CD14-positive monocyte (primary cell): ENCODE measurements around the gene POLR2F. TPM values are rescaled to one million over a fixed set of nuclear protein-coding genes. Genes with fewer than 3 reads are reported as not detected.

Experiments used
- DNase-seq, 3 donors: peaks; one replicate each; pipeline ENCODE4 v3.0.0-alpha.2; 2011 to 2022
- H2AFZ ChIP-seq: 2 replicates; pipeline ENCODE4 v1.6.0; 2012; ENCODE audit warnings: mild to moderate bottlenecking, low read depth, low read length, inconsistent platforms; ENCODE audit not compliant: insufficient read depth, poor library complexity, severe bottlenecking
- H3K27ac ChIP-seq, 2 donors: 1 replicate in 1 of 2; 2 replicates in 1 of 2; pipeline ENCODE4 v1.5.1; 2012 to 2013; ENCODE audit warnings: low read length in 2 of 2, control low read depth in 1 of 2, inconsistent platforms in 1 of 2, low read depth in 1 of 2, mild to moderate bottlenecking in 1 of 2
- H3K27me3 ChIP-seq, 2 donors: one replicate each; pipeline versions ENCODE4 v1.6.0 to v1.6.1; 2011 to 2013; ENCODE audit warnings: low read length in 2 of 2; ENCODE audit not compliant: control insufficient read depth in 2 of 2, insufficient read depth in 2 of 2
- H3K36me3 ChIP-seq, 2 donors: replicated peaks in 1 of 2; 1 replicate in 1 of 2; 2 replicates in 1 of 2; pipeline versions ENCODE4 v1.5.1 to v1.6.1; 2012 to 2013; ENCODE audit warnings: low read length in 2 of 2, control low read depth in 1 of 2, inconsistent platforms in 1 of 2, mild to moderate bottlenecking in 1 of 2; ENCODE audit not compliant: insufficient read depth in 2 of 2, control insufficient read depth in 1 of 2
- H3K4me1 ChIP-seq, 2 donors: 1 replicate in 1 of 2; 2 replicates in 1 of 2; pipeline versions ENCODE4 v1.5.1 to v1.6.1; 2012 to 2013; ENCODE audit warnings: low read length in 2 of 2, control low read depth in 1 of 2, inconsistent platforms in 1 of 2, mild to moderate bottlenecking in 1 of 2, moderate library complexity in 1 of 2; ENCODE audit not compliant: insufficient read depth in 2 of 2, control insufficient read depth in 1 of 2
- H3K4me2 ChIP-seq: replicated peaks from 2 replicates; pipeline ENCODE3; 2012; ENCODE audit warnings: low read length, moderate library complexity, mild to moderate bottlenecking; ENCODE audit not compliant: poor library complexity, severe bottlenecking; ENCODE audit errors: extremely low read depth
- H3K4me3 ChIP-seq, 3 experiments: fragments of 200-600 bp in 1 of 3; sonication (generic) in 1 of 3; replicated peaks in 1 of 3; 1 replicate in 2 of 3; 2 replicates in 1 of 3; pipeline ENCODE4 v1.5.1; 2011 to 2013; ENCODE audit warnings: low read length in 3 of 3, mild to moderate bottlenecking in 3 of 3, control low read depth in 2 of 3, low read depth in 2 of 3, inconsistent platforms in 1 of 3, moderate library complexity in 1 of 3
- H3K79me2 ChIP-seq: 2 replicates; pipeline ENCODE4 v1.6.0; 2012; ENCODE audit warnings: mild to moderate bottlenecking, control low read depth, inconsistent platforms, low read length, moderate library complexity; ENCODE audit not compliant: insufficient read depth
- H3K9ac ChIP-seq: 2 replicates; pipeline ENCODE4 v1.6.0; 2017; ENCODE audit warnings: low read length, mild to moderate bottlenecking; ENCODE audit not compliant: insufficient read depth, poor library complexity, severe bottlenecking
- H3K9me3 ChIP-seq, 2 donors: replicated peaks in 1 of 2; 1 replicate in 1 of 2; 2 replicates in 1 of 2; pipeline versions ENCODE4 v1.5.1 to v1.6.1; 2012 to 2013; ENCODE audit warnings: low read length in 2 of 2, control low read depth in 1 of 2; ENCODE audit not compliant: control insufficient read depth in 1 of 2, insufficient read depth in 1 of 2
- H4K20me1 ChIP-seq: 2 replicates; pipeline ENCODE4 v1.6.0; 2012; ENCODE audit warnings: mild to moderate bottlenecking, low read length, control low read depth, moderate library complexity; ENCODE audit not compliant: insufficient read depth
- H3K27ac Mint-ChIP-seq, 7 donors: one replicate each; pipeline ENCODE4 v1.8.0; 2020; ENCODE audit warnings: mild to moderate bottlenecking in 7 of 7, mixed read lengths in 7 of 7, moderate library complexity in 6 of 7, inconsistent platforms in 2 of 7
- H3K27me3 Mint-ChIP-seq, 3 donors: one replicate each; pipeline ENCODE4 v1.8.0; 2021 to 2022; ENCODE audit warnings: low read depth in 3 of 3, mild to moderate bottlenecking in 3 of 3, mixed read lengths in 3 of 3, moderate library complexity in 3 of 3, inconsistent platforms in 1 of 3
- H3K36me3 Mint-ChIP-seq, 2 donors: one replicate each; pipeline ENCODE4 v1.8.0; 2020; ENCODE audit warnings: mixed read lengths in 2 of 2, inconsistent platforms in 1 of 2, mild to moderate bottlenecking in 1 of 2
- H3K4me1 Mint-ChIP-seq: one replicate; pipeline ENCODE4 v1.8.0; 2020; ENCODE audit warnings: mild to moderate bottlenecking, mixed read lengths
- H3K4me3 Mint-ChIP-seq, 2 donors: one replicate each; pipeline ENCODE4 v1.8.0; 2020; ENCODE audit warnings: mild to moderate bottlenecking in 2 of 2, mixed read lengths in 2 of 2, moderate library complexity in 1 of 2
- H3K9me3 Mint-ChIP-seq, 7 donors: one replicate each; pipeline ENCODE4 v1.8.0; 2020 to 2022; ENCODE audit warnings: mixed read lengths in 7 of 7, mild to moderate bottlenecking in 6 of 7, moderate library complexity in 6 of 7, inconsistent platforms in 2 of 7
- CTCF ChIP-seq: fragments of 200-600 bp; IDR thresholded peaks from one replicate; pipeline ENCODE4 v1.8.0; 2022; ENCODE audit warnings: antibody characterized with exemption, mild to moderate bottlenecking
- WGBS: methylation state at CpG from one replicate; pipeline ENCODE4 v1.1.5; 2013; ENCODE audit warnings: missing lambda C conversion rate; ENCODE audit not compliant: insufficient coverage; 5-methylcytosine and 5-hydroxymethylcytosine counted together
- intact Hi-C, 2 donors: fragments of 100-400 bp; cut with micrococcal nuclease; formaldehyde crosslinking; loops; one replicate each; pipeline versions ENCODE4 v1.15.0 to v1.15.1; 2023
- polyA plus RNA-seq, 3 donors: library from polyadenylated mRNA; depleted of rRNA in 1 of 3; unstranded in 2 of 3; stranded (reverse) in 1 of 3; fragments of 300-500 nt in 2 of 3; fragments of >200 nt in 1 of 3; fragmentation: Illumina TruSeq in 2 of 3; gene quantifications; 1 replicate in 2 of 3; 2 replicates in 1 of 3; pipeline ENCODE4 v1.2.3, GENCODE V29; 2012 to 2021

POLR2F gene
- polyA plus RNA-seq, 3 donors = 45.4 to 182 (median 143) TPM

GRCh38 chr22:37991731-37992442 is 38.4 kb downstream of the POLR2F start:
- H3K36me3 ChIP-seq = no peaks in the 10 kb centered on the region
- H3K4me3 ChIP-seq = no peak overlapping the region
- no peaks in the 10 kb centered on the region for H3K79me2 ChIP-seq
- Mint-ChIP-seq H3K4me3 (no peak overlapping the region), H3K9me3 (no peaks in the 10 kb centered on the region), H3K36me3 (no peaks in the 10 kb centered on the region), H3K27ac (no peak overlapping the region), H3K4me1 (peaks cover 7% of the 10 kb centered on the region), H3K27me3 (peaks cover 0 to 5% (median 2%) of the 10 kb centered on the region in 3 donors)
- H4K20me1 ChIP-seq = no peaks in the 10 kb centered on the region
- no peaks in the 10 kb centered on the region for H3K4me1 ChIP-seq
- H3K9ac ChIP-seq = no peak overlapping the region
- no peaks in the 10 kb centered on the region for H3K27me3 ChIP-seq
- TF ChIP-seq CTCF = no peak
- H3K9me3 ChIP-seq = no peaks in the 10 kb centered on the region
- no peak overlapping the region for H3K4me2 ChIP-seq
- no peak for DNase-seq
- no peak overlapping the region for H3K27ac ChIP-seq
- 100% methylated on average over 1 of the region's 6 CpGs for WGBS
- intact Hi-C loops = no loop called here
- no peak overlapping the region for H2AFZ ChIP-seq

- 80% methylated on average over 1 of the region's 6 CpGs for WGBS
- Histone ChIP-seq H3K9ac (no peak overlapping the region), H4K20me1 (no peaks in the 10 kb centered on the region), H3K4me3 (no peak overlapping the region), H3K27ac (no peak overlapping the region), H3K36me3 (no peaks in the 10 kb centered on the region), H3K9me3 (no peaks in the 10 kb centered on the region), H3K4me1 (no peaks in the 10 kb centered on the region), H2AFZ (no peak overlapping the region), H3K27me3 (no peaks in the 10 kb centered on the region), H3K79me2 (no peaks in the 10 kb centered on the region), H3K4me2 (no peak overlapping the region)
- no peaks in the 10 kb centered on the region for H3K9me3 Mint-ChIP-seq
- no peaks in the 10 kb centered on the region for H3K36me3 Mint-ChIP-seq
- no peak overlapping the region for H3K27ac Mint-ChIP-seq
- no peak for TF ChIP-seq CTCF
- peaks cover 0 to 5% (median 4%) of the 10 kb centered on the region in 3 donors for H3K27me3 Mint-ChIP-seq
- intact Hi-C loops = no loop called here
- peaks cover 7% of the 10 kb centered on the region for H3K4me1 Mint-ChIP-seq
- DNase-seq = no peak
- no peak overlapping the region for H3K4me3 Mint-ChIP-seq
Observed at GRCh38 chr22:37994049-37994448, 40.5 kb downstream of the POLR2F start.
